GM21423 (cell line): ENCODE results near the gene HHATL.
"Not testable (repeated sequence)": the region's sequence is repeated elsewhere in the genome, so short reads cannot be mapped to it uniquely, and the experiment has no call there.

Experiments
- ATAC-seq: cut with Tn5 transposase; IDR thresholded peaks from one replicate; pipeline ENCODE4 v1.9.1; 2021; ENCODE audit warnings: mild to moderate bottlenecking, moderate library complexity; ENCODE audit not compliant: unreplicated experiment

The HHATL gene

GRCh38 chr3:42734263-42734860 is 31.8 kb upstream of the HHATL start:
- no peak for ATAC-seq

GRCh38 chr3:42733501-42734262 is 31.1 kb upstream of the HHATL start:
- ATAC-seq = no peak

GRCh38 chr3:42732829-42733459 is 30.3 kb upstream of the HHATL start:
- ATAC-seq = no peak

- no peak for ATAC-seq
Measured at GRCh38 chr3:42732196-42732828, 29.7 kb upstream of the HHATL start.

- no peak for ATAC-seq
Measured at GRCh38 chr3:42731476-42732195, 29.0 kb upstream of the HHATL start.

GRCh38 chr3:42730706-42731420 is 28.3 kb upstream of the HHATL start:
- ATAC-seq = no peak

GRCh38 chr3:42730294-42730693 is 27.7 kb upstream of the HHATL start:
- no peak for ATAC-seq

GRCh38 chr3:42729404-42730145 is 27.0 kb upstream of the HHATL start:
- ATAC-seq = no peak

GRCh38 chr3:42728668-42729364 is 26.2 kb upstream of the HHATL start:
- no peak for ATAC-seq

GRCh38 chr3:42728056-42728455 is 25.5 kb upstream of the HHATL start:
- no peak for ATAC-seq

GRCh38 chr3:42725454-42725853 is 22.9 kb upstream of the HHATL start:
- no peak for ATAC-seq

- ATAC-seq = no peak
Measured at GRCh38 chr3:42723219-42723618, 20.6 kb upstream of the HHATL start.

- ATAC-seq = not testable (repeated sequence)
Measured at GRCh38 chr3:42722442-42722841, 19.8 kb upstream of the HHATL start.

GRCh38 chr3:42721690-42722089 is 19.1 kb upstream of the HHATL start:
- no peak for ATAC-seq

- ATAC-seq = no peak
Measured at GRCh38 chr3:42720126-42720525, 17.5 kb upstream of the HHATL start.

- ATAC-seq = no peak
Measured at GRCh38 chr3:42719002-42719401, 16.4 kb upstream of the HHATL start.

- no peak for ATAC-seq
Measured at GRCh38 chr3:42718338-42718737, 15.7 kb upstream of the HHATL start.

- ATAC-seq = no peak
Measured at GRCh38 chr3:42717306-42717705, 14.7 kb upstream of the HHATL start.

- ATAC-seq = no peak
Measured at GRCh38 chr3:42714171-42714852, 11.7 kb upstream of the HHATL start.
